Measurements from ENCODE around the gene LAMA4.

- TF ChIP-seq ARNTL (CRISPR knock-in tag; IDR thresholded peaks at IDR 0.05; ENCODE audit: borderline replicate concordance, low read depth) (no peak), CSRNP3 (CRISPR knock-in tag; IDR thresholded peaks at IDR 0.05) (no peak), ZFP3 (CRISPR knock-in tag; IDR thresholded peaks at IDR 0.05) (no peak), ESRRG (CRISPR knock-in tag; IDR thresholded peaks at IDR 0.05) (no peak), RARB (CRISPR knock-in tag; IDR thresholded peaks at IDR 0.05) (no peak)
These were observed 43.8 kb upstream of the LAMA4 start for GRCh38 chr6:112298021-112298745.

Data from SK-N-SH treated with all-trans-retinoic acid at 6 μM for 48 hours (cell line).